K562 (cell line): ENCODE measurements around the gene BEST1. TPM values are rescaled to one million over a fixed set of nuclear protein-coding genes. Genes with fewer than 3 reads are reported as not detected.

Experiments used
- DMBX1 ChIP-seq: fragments of 250-450 bp; sonication (Bioruptor Pico); IDR thresholded peaks from 2 replicates; pipeline ENCODE4 v1.8.0; 2022; ENCODE audit warnings: inconsistent platforms, mild to moderate bottlenecking, moderate library complexity, borderline replicate concordance
- E2F1 ChIP-seq: sonication (generic); formaldehyde crosslinking; IDR thresholded peaks from 2 replicates; pipeline ENCODE4 v1.8.1; 2023; ENCODE audit warnings: mild to moderate bottlenecking, missing genetic modification reagents, moderate library complexity
- EGR1 ChIP-seq: fragments of 450-650 bp; conservative IDR thresholded peaks from 2 replicates; pipeline ENCODE4 v1.6.1; 2017; ENCODE audit warnings: mild to moderate bottlenecking
- POLR2AphosphoS5 ChIP-seq: IDR thresholded peaks from 2 replicates; pipeline ENCODE4 v1.6.1; 2011; ENCODE audit warnings: mild to moderate bottlenecking, low read depth, low read length, moderate library complexity; ENCODE audit not compliant: control insufficient read depth, insufficient read depth
- TGIF2 ChIP-seq: sonication (generic); formaldehyde crosslinking; IDR thresholded peaks from 2 replicates; pipeline ENCODE4 v1.8.1; 2022; ENCODE audit warnings: mild to moderate bottlenecking, missing genetic modification reagents, moderate library complexity
- THRA ChIP-seq: fragments of 450-650 bp; IDR thresholded peaks from 2 replicates; pipeline ENCODE4 v1.6.1; 2017; ENCODE audit warnings: mild to moderate bottlenecking, moderate library complexity
- TRIM25 ChIP-seq: fragments of 450-650 bp; IDR thresholded peaks from 2 replicates; pipeline ENCODE4 v1.7.0; 2016; ENCODE audit warnings: borderline replicate concordance
- ZNF311 ChIP-seq: fragments of 250-450 bp; sonication (Bioruptor Pico); IDR thresholded peaks from 2 replicates; pipeline ENCODE4 v1.4.0; 2020; ENCODE audit warnings: mild to moderate bottlenecking, moderate library complexity
- polyA plus RNA-seq, 8 experiments: library from polyadenylated mRNA; depleted of rRNA in 4 of 8; stranded (reverse) in 5 of 8; unstranded in 3 of 8; fragments of >200 nt; fragmentation: Nextera tagmentation in 2 of 8; fragmentation: Illumina TruSeq in 1 of 8; extraction: Ambion mirVana in 2 of 8; extraction: Trizol in 1 of 8; gene quantifications; 2 replicates each; pipeline versions ENCODE4 v1.2.1 to v1.2.3, GENCODE V29; 2011 to 2014; ENCODE audit warnings: inconsistent platforms in 1 of 8, missing spikeins in 1 of 8
- total RNA-seq, 7 experiments: library from RNA; depleted of rRNA in 6 of 7; stranded (reverse); fragments of >200 nt in 6 of 7; fragmentation: Illumina TruSeq in 2 of 7; extraction: Trizol in 2 of 7; gene quantifications; 2 replicates each; pipeline versions ENCODE4 v1.2.1 to v1.2.3, GENCODE V29; 2011 to 2021; ENCODE audit warnings: low replicate concordance in 1 of 7

BEST1 gene
- total and polyA plus RNA-seq, 9 of the 15 experiments (the other 6 are each of a cell fraction or from before 2014, with no cell fraction given): 0.07 to 1.3 (median 0.40) TPM

- TF ChIP-seq DMBX1 (peak; percentile 74; the same call in 1 of the 2 replicates), TGIF2 (CRISPR knock-in tag) (no peak), ZNF311 (peak; percentile 39; the same call in 1 of the 2 replicates), E2F1 (CRISPR knock-in tag) (0 out of 2 replicates have a peak, but pooled peaks have one; percentile 1), POLR2AphosphoS5 (0 out of 2 replicates have a peak, but pooled peaks have one; percentile 20), THRA (no peak), EGR1 (peak; percentile 83), TRIM25 (no peak)
These were observed 18.0 kb downstream of the BEST1 start (continued) for GRCh38 chr11:61967924-61968757.
